Peyer's patch (tissue), 4 donors: ENCODE data around the gene KCNN3.

ENCODE experiments used
- POLR2A ChIP-seq, 2 donors: fragments of 450-650 bp; IDR thresholded peaks; one replicate each; pipeline ENCODE4 v1.5.1; 2017; ENCODE audit warnings: antibody characterized with exemption in 2 of 2, mild to moderate bottlenecking in 2 of 2, moderate library complexity in 2 of 2
- TF ChIP-seq, protein P1 (sequence below), 6 experiments: fragments of 450-650 bp in 4 of 6; fragments of 200-600 bp in 2 of 6; sonication (generic) in 1 of 6; IDR thresholded peaks; one replicate each; pipeline ENCODE4 v1.5.1; 2017 to 2019; ENCODE audit warnings: antibody characterized with exemption in 6 of 6, mild to moderate bottlenecking in 3 of 6, moderate library complexity in 1 of 6

DNA sequence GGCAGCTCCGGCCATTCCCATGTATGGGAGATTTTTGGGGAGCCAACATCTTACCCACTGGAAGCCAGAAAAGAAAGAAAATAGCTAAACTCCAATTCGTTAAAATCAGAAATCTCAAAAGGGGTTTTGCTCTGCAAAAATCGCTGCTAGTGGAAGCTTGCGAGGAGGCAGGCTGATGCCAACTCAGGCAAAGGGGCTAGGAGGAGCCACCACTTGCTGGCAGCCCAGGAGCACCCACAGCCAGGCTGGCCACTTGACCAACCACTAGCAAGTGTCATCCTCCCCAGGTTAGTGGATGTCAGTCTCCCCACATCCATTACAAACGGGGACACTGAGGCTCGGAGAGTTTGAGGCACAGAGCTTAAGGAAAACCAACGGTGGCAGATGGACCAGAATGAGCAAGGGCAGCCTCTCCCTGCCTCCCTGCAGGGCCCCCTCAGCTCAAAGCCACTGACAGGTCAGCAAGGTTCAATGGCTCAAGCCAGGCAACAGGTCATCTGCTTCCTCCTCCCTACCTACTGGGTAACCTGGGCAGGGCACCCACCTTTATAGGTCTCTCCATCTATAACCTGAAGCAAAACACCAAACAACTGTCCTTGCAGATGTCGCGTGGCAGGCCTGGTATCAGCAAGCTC, 10.8 kb downstream of the KCNN3 start:
- TF ChIP-seq, protein P1, sequence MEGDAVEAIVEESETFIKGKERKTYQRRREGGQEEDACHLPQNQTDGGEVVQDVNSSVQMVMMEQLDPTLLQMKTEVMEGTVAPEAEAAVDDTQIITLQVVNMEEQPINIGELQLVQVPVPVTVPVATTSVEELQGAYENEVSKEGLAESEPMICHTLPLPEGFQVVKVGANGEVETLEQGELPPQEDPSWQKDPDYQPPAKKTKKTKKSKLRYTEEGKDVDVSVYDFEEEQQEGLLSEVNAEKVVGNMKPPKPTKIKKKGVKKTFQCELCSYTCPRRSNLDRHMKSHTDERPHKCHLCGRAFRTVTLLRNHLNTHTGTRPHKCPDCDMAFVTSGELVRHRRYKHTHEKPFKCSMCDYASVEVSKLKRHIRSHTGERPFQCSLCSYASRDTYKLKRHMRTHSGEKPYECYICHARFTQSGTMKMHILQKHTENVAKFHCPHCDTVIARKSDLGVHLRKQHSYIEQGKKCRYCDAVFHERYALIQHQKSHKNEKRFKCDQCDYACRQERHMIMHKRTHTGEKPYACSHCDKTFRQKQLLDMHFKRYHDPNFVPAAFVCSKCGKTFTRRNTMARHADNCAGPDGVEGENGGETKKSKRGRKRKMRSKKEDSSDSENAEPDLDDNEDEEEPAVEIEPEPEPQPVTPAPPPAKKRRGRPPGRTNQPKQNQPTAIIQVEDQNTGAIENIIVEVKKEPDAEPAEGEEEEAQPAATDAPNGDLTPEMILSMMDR (IDR thresholded peaks at IDR 0.05), result no peak
- no peak for TF ChIP-seq POLR2A (IDR thresholded peaks at IDR 0.05)
